ENCODE measurements around the gene TPD52L2.

The TPD52L2 gene

GRCh38 chr20:63828951-63829350, 36.1 kb upstream of the TPD52L2 start:
- Histone ChIP-seq H3K4me1 (ENCODE audit: insufficient read depth, low read length) (peaks cover 9% of the 10 kb centered on the region; the same call in 1 of the 2 replicates), H3K4me3 (ENCODE audit: low read length) (peak overlapping the region; percentile 51), H3K9me3 (ENCODE audit: insufficient read depth, low read depth, low read length) (no peaks in the 10 kb centered on the region), H3K27me3 (ENCODE audit: insufficient read depth, low read length) (peaks cover 45% of the 10 kb centered on the region), H3K9ac (ENCODE audit: low read depth, low read length) (no peak overlapping the region), H3K36me3 (ENCODE audit: insufficient read depth, low read length) (no peaks in the 10 kb centered on the region), H3K27ac (ENCODE audit: low read depth, low read length) (no peak overlapping the region)
- 50% methylated on average over 10 of the region's 10 CpGs for WGBS

DNA sequence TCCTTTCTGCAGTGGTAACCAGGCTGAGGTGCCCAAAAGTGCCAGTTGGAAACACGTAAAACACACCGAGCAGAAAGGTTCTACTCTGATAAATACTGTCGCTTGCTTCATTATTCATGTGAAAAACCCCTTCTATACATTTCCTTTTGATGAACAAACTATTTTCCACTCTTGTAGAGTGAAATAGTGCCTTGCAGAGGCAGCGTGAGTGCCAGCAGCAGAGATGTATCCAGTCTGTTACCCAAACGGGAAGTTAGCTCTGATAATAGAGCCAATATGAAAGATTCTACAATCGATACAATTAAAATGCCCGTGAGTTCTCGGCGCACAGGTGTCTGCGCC, 35.5 kb upstream of the TPD52L2 start:
- no peak overlapping the region for H3K9ac ChIP-seq (ENCODE audit: low read depth, low read length)
- no peaks in the 10 kb centered on the region for H3K9me3 ChIP-seq (ENCODE audit: insufficient read depth, low read depth, low read length)
- peak overlapping the region; percentile 51 for H3K4me3 ChIP-seq (ENCODE audit: low read length)
- H3K4me1 ChIP-seq (ENCODE audit: insufficient read depth, low read length), result peaks cover 11% of the 10 kb centered on the region; the same call in 1 of the 2 replicates
- H3K27me3 ChIP-seq (ENCODE audit: insufficient read depth, low read length), result peaks cover 48% of the 10 kb centered on the region
- no peaks in the 10 kb centered on the region for H3K36me3 ChIP-seq (ENCODE audit: insufficient read depth, low read length)
- WGBS, result 19% methylated on average over 10 of the region's 10 CpGs
- H3K27ac ChIP-seq (ENCODE audit: low read depth, low read length), result no peak overlapping the region

DNA sequence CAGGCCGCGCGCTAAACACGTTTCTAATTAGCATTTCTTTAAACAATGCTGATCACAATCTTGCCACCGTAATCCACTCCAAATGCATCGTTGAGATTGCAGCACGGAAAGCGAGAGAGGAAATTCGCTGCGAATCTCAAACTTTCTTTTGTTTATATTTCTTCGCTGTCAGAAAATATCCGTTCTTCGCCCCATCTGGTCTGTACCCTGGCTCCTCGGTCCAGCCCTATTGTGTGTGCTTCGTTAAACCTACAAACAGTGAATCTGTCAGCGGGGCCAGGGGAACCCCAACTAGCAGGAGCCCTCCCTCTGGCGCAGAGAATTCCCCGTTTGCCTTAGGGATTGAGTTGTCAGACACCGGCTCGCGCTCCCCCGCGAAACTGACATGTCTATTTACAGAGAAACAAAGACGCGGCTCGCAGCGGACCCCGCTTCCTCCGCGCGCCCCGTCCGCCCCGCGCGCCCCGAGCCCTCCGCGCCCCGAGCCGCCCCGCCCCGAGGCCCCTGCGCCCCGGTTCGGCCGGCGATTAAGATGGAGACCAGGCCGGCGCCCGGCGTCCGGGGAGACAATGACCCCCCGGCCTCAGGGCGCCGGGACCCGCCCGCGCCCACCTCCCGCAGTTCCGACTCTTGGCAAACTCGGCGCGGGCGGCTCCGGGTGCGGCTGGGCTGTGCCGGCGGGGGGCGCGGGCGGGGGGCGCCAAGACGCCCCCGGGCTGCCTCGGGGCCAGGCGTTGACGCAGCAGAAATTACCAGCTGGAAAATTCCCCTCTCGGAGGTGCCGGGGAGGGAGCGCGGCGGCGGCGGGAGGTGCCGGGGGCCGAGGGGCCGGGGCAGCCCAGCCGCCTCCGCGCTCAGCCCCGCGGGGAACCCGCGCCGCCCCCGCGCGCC, 34.9 kb upstream of the TPD52L2 start:
- peak overlapping the region; percentile 51 for H3K4me3 ChIP-seq (ENCODE audit: low read length)
- H3K9ac ChIP-seq (ENCODE audit: low read depth, low read length), result no peak overlapping the region
- H3K27ac ChIP-seq (ENCODE audit: low read depth, low read length), result no peak overlapping the region
- H3K36me3 ChIP-seq (ENCODE audit: insufficient read depth, low read length), result no peaks in the 10 kb centered on the region
- WGBS, result under 1% methylated on average over 99 of the region's 99 CpGs
- H3K4me1 ChIP-seq (ENCODE audit: insufficient read depth, low read length), result peaks cover 13% of the 10 kb centered on the region; the same call in 1 of the 2 replicates
- H3K27me3 ChIP-seq (ENCODE audit: insufficient read depth, low read length), result peaks cover 48% of the 10 kb centered on the region
- no peaks in the 10 kb centered on the region for H3K9me3 ChIP-seq (ENCODE audit: insufficient read depth, low read depth, low read length)

GRCh38 chr20:63830841-63831588, 34.1 kb upstream of the TPD52L2 start, which contains the start of gene ZBTB46:
Gene ZBTB46 (minus strand): TSS chr20:63831264. CDS start chr20:63790757, 40,507 bp downstream.
- H3K9me3 ChIP-seq (ENCODE audit: insufficient read depth, low read depth, low read length), result no peaks in the 10 kb centered on the region
- WGBS, result under 1% methylated on average over 147 of the region's 147 CpGs
- peaks cover 48% of the 10 kb centered on the region for H3K27me3 ChIP-seq (ENCODE audit: insufficient read depth, low read length)
- no peak within 1 kb of the TSS for H3K27ac ChIP-seq (ENCODE audit: low read depth, low read length)
- no peaks in the 10 kb centered on the region for H3K36me3 ChIP-seq (ENCODE audit: insufficient read depth, low read length)
- no peak within 1 kb of the TSS for H3K9ac ChIP-seq (ENCODE audit: low read depth, low read length)
- H3K4me3 ChIP-seq (ENCODE audit: low read length), result peak within 1 kb of the TSS; percentile 59
- peaks cover 17% of the 10 kb centered on the region; the same call in 1 of the 2 replicates for H3K4me1 ChIP-seq (ENCODE audit: insufficient read depth, low read length)

GRCh38 chr20:63831646-63831992, 33.5 kb upstream of the TPD52L2 start:
- Histone ChIP-seq H3K4me3 (ENCODE audit: low read length) (peak overlapping the region; percentile 59), H3K27me3 (ENCODE audit: insufficient read depth, low read length) (peaks cover 48% of the 10 kb centered on the region), H3K36me3 (ENCODE audit: insufficient read depth, low read length) (no peaks in the 10 kb centered on the region), H3K4me1 (ENCODE audit: insufficient read depth, low read length) (peaks cover 17% of the 10 kb centered on the region; the same call in 1 of the 2 replicates), H3K9ac (ENCODE audit: low read depth, low read length) (no peak overlapping the region), H3K9me3 (ENCODE audit: insufficient read depth, low read depth, low read length) (no peaks in the 10 kb centered on the region), H3K27ac (ENCODE audit: low read depth, low read length) (no peak overlapping the region)
- WGBS, result 2% methylated on average over 55 of the region's 55 CpGs

GRCh38 chr20:63831993-63832686, 32.9 kb upstream of the TPD52L2 start:
- Histone ChIP-seq H3K36me3 (ENCODE audit: insufficient read depth, low read length) (no peaks in the 10 kb centered on the region), H3K27ac (ENCODE audit: low read depth, low read length) (no peak overlapping the region), H3K4me1 (ENCODE audit: insufficient read depth, low read length) (peaks cover 17% of the 10 kb centered on the region; the same call in 1 of the 2 replicates), H3K9ac (ENCODE audit: low read depth, low read length) (no peak overlapping the region), H3K9me3 (ENCODE audit: insufficient read depth, low read depth, low read length) (no peaks in the 10 kb centered on the region), H3K4me3 (ENCODE audit: low read length) (peak overlapping the region; percentile 59), H3K27me3 (ENCODE audit: insufficient read depth, low read length) (peaks cover 48% of the 10 kb centered on the region)
- WGBS, result 7% methylated on average over 76 of the region's 76 CpGs

- Histone ChIP-seq H3K27me3 (ENCODE audit: insufficient read depth, low read length) (peaks cover 42% of the 10 kb centered on the region), H3K9ac (ENCODE audit: low read depth, low read length) (no peak overlapping the region), H3K9me3 (ENCODE audit: insufficient read depth, low read depth, low read length) (no peaks in the 10 kb centered on the region), H3K4me3 (ENCODE audit: low read length) (no peak overlapping the region), H3K4me1 (ENCODE audit: insufficient read depth, low read length) (peaks cover 16% of the 10 kb centered on the region; the same call in 1 of the 2 replicates), H3K36me3 (ENCODE audit: insufficient read depth, low read length) (no peaks in the 10 kb centered on the region), H3K27ac (ENCODE audit: low read depth, low read length) (no peak overlapping the region)
- 88% methylated on average over 20 of the region's 20 CpGs for WGBS
Measured at GRCh38 chr20:63833776-63834490, 31.1 kb upstream of the TPD52L2 start.

DNA sequence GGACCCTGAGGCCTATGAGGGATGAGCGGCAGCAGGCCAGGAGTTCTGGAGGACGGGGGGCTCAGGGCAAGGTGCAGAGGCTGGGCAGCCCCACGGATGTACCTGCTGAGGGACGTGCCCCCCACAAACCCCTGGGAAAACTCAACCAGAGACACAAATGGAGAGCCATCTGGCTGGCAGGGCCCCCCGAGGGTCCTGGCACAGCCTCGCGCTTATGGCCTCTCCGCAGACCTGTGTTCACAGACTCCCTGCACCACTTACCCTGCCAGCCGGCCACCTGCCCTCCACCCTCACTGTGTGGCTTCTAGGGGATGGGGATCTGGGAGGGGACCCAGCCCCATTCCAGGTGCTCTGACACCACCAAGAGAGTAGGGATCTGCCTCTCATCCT, 30.6 kb upstream of the TPD52L2 start:
- Histone ChIP-seq H3K27ac (ENCODE audit: low read depth, low read length) (peak overlapping the region; percentile 6; the same call in 1 of the 2 replicates), H3K4me3 (ENCODE audit: low read length) (no peak overlapping the region), H3K9me3 (ENCODE audit: insufficient read depth, low read depth, low read length) (no peaks in the 10 kb centered on the region), H3K27me3 (ENCODE audit: insufficient read depth, low read length) (peaks cover 36% of the 10 kb centered on the region), H3K4me1 (ENCODE audit: insufficient read depth, low read length) (peaks cover 11% of the 10 kb centered on the region; the same call in 1 of the 2 replicates), H3K9ac (ENCODE audit: low read depth, low read length) (no peak overlapping the region), H3K36me3 (ENCODE audit: insufficient read depth, low read length) (no peaks in the 10 kb centered on the region)
- 85% methylated on average over 9 of the region's 9 CpGs for WGBS

GRCh38 chr20:63835021-63835858, 29.8 kb upstream of the TPD52L2 start:
- WGBS, result 41% methylated on average over 20 of the region's 21 CpGs
- no peak overlapping the region for H3K4me3 ChIP-seq (ENCODE audit: low read length)
- H3K9ac ChIP-seq (ENCODE audit: low read depth, low read length), result no peak overlapping the region
- peaks cover 29% of the 10 kb centered on the region for H3K27me3 ChIP-seq (ENCODE audit: insufficient read depth, low read length)
- H3K36me3 ChIP-seq (ENCODE audit: insufficient read depth, low read length), result no peaks in the 10 kb centered on the region
- H3K27ac ChIP-seq (ENCODE audit: low read depth, low read length), result no peak overlapping the region
- no peaks in the 10 kb centered on the region for H3K9me3 ChIP-seq (ENCODE audit: insufficient read depth, low read depth, low read length)
- peaks cover 7% of the 10 kb centered on the region; the same call in 1 of the 2 replicates for H3K4me1 ChIP-seq (ENCODE audit: insufficient read depth, low read length)

All from HUES64 (cell line).